Stomach (tissue), 9 donors: Measurements from ENCODE around the gene MAGI2. TPM values are rescaled to one million over a fixed set of nuclear protein-coding genes. Genes with fewer than 3 reads are reported as not detected.

Experiments
- DNase-seq, 2 donors: peaks; one replicate each; pipeline versions ENCODE4 v3.0.0 to v3.0.0-alpha.2; 2013 to 2019
- H3K27ac ChIP-seq, 5 donors: fragments of 200-600 bp in 4 of 5; sonication (generic) in 4 of 5; one replicate each; pipeline ENCODE4 v1.5.1; 2013 to 2019; ENCODE audit warnings: mild to moderate bottlenecking in 1 of 5, moderate library complexity in 1 of 5
- H3K27me3 ChIP-seq, 3 donors: fragments of 200-600 bp; sonication (generic); one replicate each; pipeline ENCODE4 v1.5.1; 2017 to 2019; ENCODE audit warnings: mixed run types in 1 of 3
- H3K36me3 ChIP-seq, 4 donors: fragments of 200-600 bp; sonication (generic); 1 replicate in 3 of 4; 2 replicates in 1 of 4; pipeline ENCODE4 v1.5.1; 2016 to 2019
- H3K4me1 ChIP-seq, 4 donors: fragments of 200-600 bp; sonication (generic); one replicate each; pipeline ENCODE4 v1.5.1; 2016 to 2019
- H3K4me3 ChIP-seq, 4 donors: fragments of 200-600 bp; sonication (generic) in 3 of 4; one replicate each; pipeline ENCODE4 v1.5.1; 2016 to 2019; ENCODE audit warnings: mild to moderate bottlenecking in 1 of 4
- H3K9me3 ChIP-seq, 4 donors: fragments of 200-600 bp; sonication (generic); one replicate each; pipeline ENCODE4 v1.5.1; 2016 to 2019
- EP300 ChIP-seq: sonication (generic); formaldehyde crosslinking; IDR thresholded peaks from one replicate; pipeline ENCODE4 v1.6.1; 2017; ENCODE audit warnings: antibody characterized with exemption
- POLR2A ChIP-seq, 4 donors: fragments of 450-650 bp; IDR thresholded peaks; one replicate each; pipeline ENCODE4 v1.6.1; 2016; ENCODE audit warnings: antibody characterized with exemption in 4 of 4, control low read depth in 2 of 4, mild to moderate bottlenecking in 1 of 4, moderate library complexity in 1 of 4
- POLR2AphosphoS5 ChIP-seq, 3 donors: sonication (generic); formaldehyde crosslinking; IDR thresholded peaks; one replicate each; pipeline ENCODE4 v1.6.1; 2016; ENCODE audit warnings: antibody characterized with exemption in 3 of 3
- WGBS, 5 donors: extraction: QIAGEN DNeasy Blood & Tissue Kit in 3 of 5; methylation state at CpG; one replicate each; pipeline versions ENCODE4 v1.1.5 to v1.1.7; 2013 to 2018; 5-methylcytosine and 5-hydroxymethylcytosine counted together
- intact Hi-C: fragments of 100-400 bp; cut with DNase I; formaldehyde crosslinking; loops from one replicate; pipeline ENCODE4 v1.15.1; 2023; ENCODE audit warnings: low total_unique reads
- polyA plus RNA-seq, 3 donors: library from polyadenylated mRNA; stranded (reverse); fragments of 200-250 nt; gene quantifications; one replicate each; pipeline ENCODE4 v1.2.3, GENCODE V29; 2013
- total RNA-seq, 5 donors: library from RNA; depleted of rRNA; stranded (reverse); fragments of >200 nt; gene quantifications; one replicate each; pipeline versions ENCODE4 v1.1.0 to v1.2.3, GENCODE V29; 2014 to 2016
- TF ChIP-seq, protein P1 (sequence below), 7 experiments: fragments of 450-650 bp in 4 of 7; fragments of 200-600 bp in 3 of 7; sonication (generic) in 3 of 7; IDR thresholded peaks; one replicate each; pipeline ENCODE4 v1.5.1; 2016 to 2019; ENCODE audit warnings: antibody characterized with exemption in 7 of 7, control low read depth in 2 of 7, mild to moderate bottlenecking in 1 of 7
- donor health status: healthy with polysubstance abuse.
- donor health status: Bipolar disorder and iron deficiency.
- donor health status: healthy.

Gene MAGI2
- total and polyA plus RNA-seq, 8 donors, result 0.92 to 53.9 (median 5.8) TPM

DNA sequence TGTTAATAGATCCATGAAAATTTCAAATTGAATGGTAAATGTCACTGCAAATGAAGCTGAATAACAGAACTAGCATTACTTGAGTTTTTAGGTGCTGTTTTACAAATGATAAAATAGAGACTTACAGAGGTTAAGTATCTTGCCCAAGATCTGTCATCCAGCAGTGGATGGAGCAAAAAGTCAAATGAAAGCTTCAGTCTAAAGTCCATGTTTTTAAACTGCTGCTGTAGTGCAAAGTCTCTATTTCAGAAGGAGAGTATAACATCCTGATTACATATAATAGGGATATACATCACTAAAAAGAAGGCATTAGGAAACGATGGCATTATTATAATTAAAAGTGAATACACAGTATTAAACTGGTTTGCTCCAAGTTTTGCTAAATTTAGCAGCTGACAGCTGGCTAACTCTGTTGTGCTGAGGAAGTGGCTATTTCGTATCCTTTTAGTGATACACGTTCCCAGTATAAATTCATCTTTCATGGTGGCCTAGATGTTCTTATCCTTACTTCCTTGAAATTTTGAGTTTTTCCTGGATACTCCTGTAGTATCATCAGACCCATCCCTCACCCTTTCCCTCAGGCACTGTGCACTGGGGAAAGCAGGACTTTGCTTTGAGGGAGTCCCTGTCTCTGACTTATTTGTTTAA lies 603.2 kb downstream of the MAGI2 start:
- Histone ChIP-seq H3K27ac (no peak overlapping the region), H3K4me1 (peaks cover 0 to 7% (median 0%) of the 10 kb centered on the region in 4 donors), H3K36me3 (no peaks in the 10 kb centered on the region), H3K27me3 (no peaks in the 10 kb centered on the region), H3K9me3 (no peaks in the 10 kb centered on the region), H3K4me3 (no peak overlapping the region)
- TF ChIP-seq EP300, result no peak
- TF ChIP-seq POLR2AphosphoS5 (IDR thresholded peaks at IDR 0.05), result no peak
- TF ChIP-seq, protein P1, sequence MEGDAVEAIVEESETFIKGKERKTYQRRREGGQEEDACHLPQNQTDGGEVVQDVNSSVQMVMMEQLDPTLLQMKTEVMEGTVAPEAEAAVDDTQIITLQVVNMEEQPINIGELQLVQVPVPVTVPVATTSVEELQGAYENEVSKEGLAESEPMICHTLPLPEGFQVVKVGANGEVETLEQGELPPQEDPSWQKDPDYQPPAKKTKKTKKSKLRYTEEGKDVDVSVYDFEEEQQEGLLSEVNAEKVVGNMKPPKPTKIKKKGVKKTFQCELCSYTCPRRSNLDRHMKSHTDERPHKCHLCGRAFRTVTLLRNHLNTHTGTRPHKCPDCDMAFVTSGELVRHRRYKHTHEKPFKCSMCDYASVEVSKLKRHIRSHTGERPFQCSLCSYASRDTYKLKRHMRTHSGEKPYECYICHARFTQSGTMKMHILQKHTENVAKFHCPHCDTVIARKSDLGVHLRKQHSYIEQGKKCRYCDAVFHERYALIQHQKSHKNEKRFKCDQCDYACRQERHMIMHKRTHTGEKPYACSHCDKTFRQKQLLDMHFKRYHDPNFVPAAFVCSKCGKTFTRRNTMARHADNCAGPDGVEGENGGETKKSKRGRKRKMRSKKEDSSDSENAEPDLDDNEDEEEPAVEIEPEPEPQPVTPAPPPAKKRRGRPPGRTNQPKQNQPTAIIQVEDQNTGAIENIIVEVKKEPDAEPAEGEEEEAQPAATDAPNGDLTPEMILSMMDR (IDR thresholded peaks at IDR 0.05), result no peak
- no peak for TF ChIP-seq POLR2A (IDR thresholded peaks at IDR 0.05)
- WGBS, 5 donors, result 34 to 68% (median 62%) methylated on average over 3 of the region's 3 CpGs
- intact Hi-C loops, result no loop called here
- no peak for DNase-seq

DNA sequence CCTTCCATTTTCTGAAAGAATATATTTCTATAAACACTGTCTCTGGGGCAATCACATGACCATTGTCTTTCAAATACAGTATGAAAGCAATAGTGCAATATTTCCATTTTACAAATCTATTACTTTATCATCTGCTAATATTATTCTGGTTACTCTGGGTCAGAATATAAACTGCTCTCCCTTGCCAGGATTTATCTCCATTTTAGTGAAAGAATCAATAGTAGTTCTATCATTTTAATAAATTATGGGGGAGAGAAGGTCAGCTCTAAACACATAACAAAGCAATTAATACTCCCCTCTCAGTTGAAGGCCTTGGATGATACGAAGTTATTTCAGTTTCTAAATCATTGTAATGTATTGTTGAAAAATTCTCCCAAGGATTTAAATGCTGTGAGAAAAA lies 608.3 kb downstream of the MAGI2 start:
- TF ChIP-seq POLR2AphosphoS5 (IDR thresholded peaks at IDR 0.05), result no peak
- TF ChIP-seq EP300, result no peak
- no peak for TF ChIP-seq POLR2A (IDR thresholded peaks at IDR 0.05)
- TF ChIP-seq, protein P1 (IDR thresholded peaks at IDR 0.05), result no peak
- intact Hi-C loops, result no loop called here
- Histone ChIP-seq H3K27me3 (no peaks in the 10 kb centered on the region), H3K9me3 (no peaks in the 10 kb centered on the region), H3K4me3 (no peak overlapping the region), H3K4me1 (peaks cover 0 to 3% (median 0%) of the 10 kb centered on the region in 4 donors), H3K36me3 (no peaks in the 10 kb centered on the region), H3K27ac (no peak overlapping the region)
- 24 to 57% (median 39%) methylated on average over 1 of the region's 1 CpG for WGBS, 5 donors
- DNase-seq, result no peak

DNA sequence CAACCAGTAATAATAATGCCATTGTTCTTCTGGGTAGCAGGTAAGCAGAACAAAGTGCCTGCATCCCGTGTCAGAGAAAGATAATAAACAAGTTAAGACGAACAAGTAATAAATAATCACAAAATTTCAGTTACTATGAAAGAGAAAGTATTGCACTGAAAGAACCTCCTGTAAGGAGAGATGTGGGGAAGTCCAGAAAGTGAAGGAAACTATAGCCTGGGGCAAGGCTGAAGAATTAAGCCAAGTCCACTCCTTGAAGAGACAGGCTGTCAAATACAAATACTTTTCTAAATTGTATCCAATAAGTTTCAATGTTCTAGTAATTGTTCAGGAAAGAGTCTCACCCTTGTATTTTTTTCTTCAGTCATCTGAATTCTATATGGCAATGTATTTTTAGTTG lies 611.4 kb downstream of the MAGI2 start:
- H3K27ac ChIP-seq, result no peak overlapping the region
- no peaks in the 10 kb centered on the region for H3K4me1 ChIP-seq
- intact Hi-C loops, result no loop called here
- no peaks in the 10 kb centered on the region for H3K27me3 ChIP-seq
- TF ChIP-seq, protein P1 (IDR thresholded peaks at IDR 0.05), result no peak
- TF ChIP-seq EP300, result no peak
- TF ChIP-seq POLR2AphosphoS5 (IDR thresholded peaks at IDR 0.05), result no peak
- TF ChIP-seq POLR2A (IDR thresholded peaks at IDR 0.05), result no peak
- 19 to 72% (median 25%) methylated on average over 2 of the region's 2 CpGs for WGBS, 5 donors
- no peak overlapping the region for H3K4me3 ChIP-seq
- no peaks in the 10 kb centered on the region for H3K9me3 ChIP-seq
- no peak for DNase-seq
- H3K36me3 ChIP-seq, result no peaks in the 10 kb centered on the region

DNA sequence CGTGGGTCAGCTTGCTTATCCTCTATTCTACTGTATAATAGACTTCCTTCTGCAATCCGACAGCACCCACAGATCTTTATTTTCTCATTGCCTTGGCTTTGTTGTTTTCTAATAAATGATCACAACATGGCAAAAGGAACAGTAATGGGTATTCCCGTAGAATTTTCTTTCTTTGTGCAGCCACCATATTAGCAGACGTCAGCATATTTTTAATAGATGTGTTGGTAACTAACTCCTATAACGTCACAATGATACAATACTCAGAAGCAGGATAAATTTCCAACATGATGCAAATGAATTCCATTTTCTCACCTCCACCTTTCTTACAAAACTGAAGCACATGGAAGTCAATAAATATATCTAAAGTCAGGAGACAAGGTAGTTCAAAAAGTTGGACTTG lies 617.6 kb downstream of the MAGI2 start:
- Histone ChIP-seq H3K27ac (no peak overlapping the region), H3K4me3 (no peak overlapping the region), H3K27me3 (no peaks in the 10 kb centered on the region), H3K9me3 (peaks cover 0 to 12% (median 5%) of the 10 kb centered on the region in 4 donors), H3K4me1 (no peaks in the 10 kb centered on the region), H3K36me3 (no peaks in the 10 kb centered on the region)
- DNase-seq, result no peak
- TF ChIP-seq, protein P1 (IDR thresholded peaks at IDR 0.05), result no peak
- no peak for TF ChIP-seq EP300
- no peak for TF ChIP-seq POLR2AphosphoS5 (IDR thresholded peaks at IDR 0.05)
- TF ChIP-seq POLR2A (IDR thresholded peaks at IDR 0.05), result no peak
- intact Hi-C loops, result no loop called here
- 82 to 90% (median 88%) methylated on average over 5 of the region's 5 CpGs for WGBS, 5 donors
